ENCODE data around the gene TM9SF2. TPM values are rescaled to one million over a fixed set of nuclear protein-coding genes. Genes with fewer than 3 reads are reported as not detected.
A peak's percentile ranks its signal among the peaks of the same experiment; 100 is the strongest.
"Not testable (repeated sequence)": the region's sequence is repeated elsewhere in the genome, so short reads cannot be mapped to it uniquely, and the experiment has no call there.

The TM9SF2 gene
- total RNA-seq, 1 experiment from 2014 or later: 106 TPM

GRCh38 chr13:99536023-99536422 lies 34.8 kb downstream of the TM9SF2 start:
- no peak for DNase-seq (ENCODE audit: low read depth)

DNA sequence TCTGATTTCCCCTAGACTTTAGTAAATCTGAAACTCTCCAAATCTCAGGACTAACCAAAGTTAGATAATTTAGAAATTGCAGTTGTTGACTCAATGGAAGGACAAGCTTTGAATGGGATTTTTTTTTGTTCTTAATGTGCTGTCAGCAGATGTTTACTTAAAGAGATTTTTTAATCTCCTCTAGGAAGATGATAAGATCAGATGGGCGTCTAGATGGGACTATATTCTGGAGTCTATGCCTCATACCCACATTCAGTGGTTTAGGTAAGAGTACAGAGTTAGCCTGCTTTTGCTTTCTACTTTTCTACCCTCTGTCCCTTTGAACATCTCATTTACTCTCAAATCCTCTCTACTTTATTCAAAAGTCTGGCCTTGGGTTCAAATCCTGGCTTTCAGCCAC lies 39.3 kb downstream of the TM9SF2 start:
- no peak for DNase-seq (ENCODE audit: low read depth)

GRCh38 chr13:99542788-99543406 lies 41.6 kb downstream of the TM9SF2 start:
- DNase-seq (ENCODE audit: low read depth): no peak

DNA sequence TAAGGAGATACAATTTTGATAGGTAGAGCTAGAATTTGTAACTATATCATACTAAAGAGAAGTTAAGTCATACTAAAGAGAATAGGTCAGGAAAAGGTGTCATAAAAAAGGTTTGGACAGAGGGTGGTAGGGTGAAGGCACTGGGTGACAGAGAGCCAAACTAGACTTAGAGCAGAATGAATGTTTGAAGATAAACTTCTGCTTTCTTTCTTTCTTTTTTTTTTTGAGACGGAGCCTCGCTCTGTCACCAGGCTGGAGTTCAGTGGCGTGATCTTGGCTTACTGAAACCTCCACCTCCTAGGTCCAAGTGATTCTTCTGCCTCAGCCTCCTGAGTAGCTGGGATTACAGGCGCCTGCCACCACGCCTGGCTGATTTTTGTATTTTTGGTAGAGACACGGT lies 44.1 kb downstream of the TM9SF2 start:
- no peak for DNase-seq (ENCODE audit: low read depth)

GRCh38 chr13:99545979-99546378 lies 44.7 kb downstream of the TM9SF2 start:
- DNase-seq (ENCODE audit: low read depth): no peak

DNA sequence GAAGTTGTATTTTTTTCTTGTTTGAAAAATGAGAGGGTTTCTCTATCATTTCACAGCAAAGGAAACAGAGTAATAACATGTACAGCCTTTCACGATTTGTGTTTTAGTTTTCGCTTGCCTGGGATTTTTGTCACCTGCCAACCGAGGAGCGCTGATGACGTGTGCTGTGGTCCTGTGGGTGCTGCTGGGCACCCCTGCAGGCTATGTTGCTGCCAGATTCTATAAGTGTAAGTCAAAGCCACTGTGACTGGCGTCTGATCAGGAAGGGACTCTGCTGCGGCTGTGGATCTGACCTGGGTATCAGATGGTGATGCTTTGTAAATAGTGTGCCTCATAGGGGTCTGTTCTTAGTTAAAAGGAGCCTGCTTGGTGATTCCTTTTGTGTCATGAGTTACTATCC lies 45.6 kb downstream of the TM9SF2 start:
- DNase-seq (ENCODE audit: low read depth): no peak

GRCh38 chr13:99548448-99548847 lies 47.2 kb downstream of the TM9SF2 start:
- DNase-seq (ENCODE audit: low read depth): no peak

DNA sequence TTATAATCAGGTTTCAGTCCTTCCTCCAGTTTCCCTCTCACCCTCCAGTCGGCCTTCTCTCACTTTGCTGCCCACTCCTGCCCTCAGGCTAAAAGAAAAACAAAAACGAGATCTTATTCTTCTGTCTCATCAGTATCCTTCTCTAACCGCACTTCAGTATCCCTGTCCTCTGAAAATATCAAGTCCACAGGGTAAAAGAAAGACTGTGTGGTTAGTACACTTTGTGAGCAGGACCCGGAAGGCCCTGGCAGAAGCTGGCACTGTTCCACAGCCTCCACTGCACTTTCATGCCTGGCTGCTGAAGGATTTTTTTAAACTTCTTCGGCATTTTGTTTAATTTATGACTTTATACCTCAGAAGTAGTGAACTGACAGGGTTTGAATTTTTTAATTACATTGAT lies 51.8 kb downstream of the TM9SF2 start:
- no peak for DNase-seq (ENCODE audit: low read depth)

- no peak for DNase-seq (ENCODE audit: low read depth)
These were observed 53.9 kb downstream of the TM9SF2 start for GRCh38 chr13:99555149-99555548.

DNA sequence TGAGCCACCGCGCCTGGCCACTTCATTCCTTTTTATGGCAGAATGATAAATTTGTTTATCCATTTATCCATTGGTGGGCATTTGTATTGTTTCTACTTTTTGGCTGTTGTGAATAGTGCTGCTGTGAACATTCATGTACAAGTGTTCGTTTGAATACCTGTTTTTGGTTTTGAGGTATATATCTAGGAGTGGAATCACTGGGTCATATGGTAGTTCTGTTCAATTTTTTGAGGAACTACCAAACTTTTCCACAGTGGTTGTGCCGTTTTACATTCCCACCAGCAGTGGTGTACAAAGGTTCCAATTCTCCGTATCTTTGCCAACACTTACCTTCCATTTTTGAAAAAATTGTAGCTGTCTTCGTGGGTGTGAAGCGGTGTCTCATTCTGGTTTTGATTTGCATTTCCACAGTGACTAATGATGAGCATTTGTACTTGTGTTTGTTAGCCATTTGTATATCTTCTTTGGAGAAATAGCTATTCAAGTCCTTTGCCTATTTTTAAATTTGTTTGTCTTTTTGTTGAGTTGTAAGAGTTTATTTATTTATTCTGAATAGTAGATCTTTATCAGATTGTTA lies 55.7 kb downstream of the TM9SF2 start:
- no peak for DNase-seq (ENCODE audit: low read depth)

- DNase-seq (ENCODE audit: low read depth): no peak
These were observed 57.4 kb downstream of the TM9SF2 start for GRCh38 chr13:99558570-99559180.

- DNase-seq (ENCODE audit: low read depth): no peak
These were observed 58.3 kb downstream of the TM9SF2 start for GRCh38 chr13:99559560-99559959.

GRCh38 chr13:99563404-99563803 lies 62.1 kb downstream of the TM9SF2 start:
- no peak for DNase-seq (ENCODE audit: low read depth)

DNA sequence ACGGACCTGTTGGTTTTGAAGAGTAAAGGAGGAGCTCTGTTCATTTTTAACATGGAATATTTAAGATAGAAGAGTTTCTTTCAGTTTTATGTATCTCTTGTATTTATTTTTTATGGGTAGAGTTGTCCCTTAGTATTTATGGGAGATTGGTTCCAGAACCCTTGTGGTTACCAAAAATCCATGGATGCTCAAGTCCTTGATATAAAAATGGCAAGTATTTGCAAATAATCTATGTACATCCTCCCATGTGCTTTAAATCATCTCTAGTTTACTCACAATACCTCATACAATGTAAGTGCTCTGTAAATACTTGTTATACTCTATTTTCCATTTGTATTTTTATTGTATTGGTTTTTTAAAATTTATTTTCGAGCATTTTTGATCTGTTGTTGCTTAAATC lies 63.1 kb downstream of the TM9SF2 start:
- DNase-seq (ENCODE audit: low read depth): no peak

- no peak for DNase-seq (ENCODE audit: low read depth)
These were observed 64.3 kb downstream of the TM9SF2 start for GRCh38 chr13:99565478-99566124.

DNA sequence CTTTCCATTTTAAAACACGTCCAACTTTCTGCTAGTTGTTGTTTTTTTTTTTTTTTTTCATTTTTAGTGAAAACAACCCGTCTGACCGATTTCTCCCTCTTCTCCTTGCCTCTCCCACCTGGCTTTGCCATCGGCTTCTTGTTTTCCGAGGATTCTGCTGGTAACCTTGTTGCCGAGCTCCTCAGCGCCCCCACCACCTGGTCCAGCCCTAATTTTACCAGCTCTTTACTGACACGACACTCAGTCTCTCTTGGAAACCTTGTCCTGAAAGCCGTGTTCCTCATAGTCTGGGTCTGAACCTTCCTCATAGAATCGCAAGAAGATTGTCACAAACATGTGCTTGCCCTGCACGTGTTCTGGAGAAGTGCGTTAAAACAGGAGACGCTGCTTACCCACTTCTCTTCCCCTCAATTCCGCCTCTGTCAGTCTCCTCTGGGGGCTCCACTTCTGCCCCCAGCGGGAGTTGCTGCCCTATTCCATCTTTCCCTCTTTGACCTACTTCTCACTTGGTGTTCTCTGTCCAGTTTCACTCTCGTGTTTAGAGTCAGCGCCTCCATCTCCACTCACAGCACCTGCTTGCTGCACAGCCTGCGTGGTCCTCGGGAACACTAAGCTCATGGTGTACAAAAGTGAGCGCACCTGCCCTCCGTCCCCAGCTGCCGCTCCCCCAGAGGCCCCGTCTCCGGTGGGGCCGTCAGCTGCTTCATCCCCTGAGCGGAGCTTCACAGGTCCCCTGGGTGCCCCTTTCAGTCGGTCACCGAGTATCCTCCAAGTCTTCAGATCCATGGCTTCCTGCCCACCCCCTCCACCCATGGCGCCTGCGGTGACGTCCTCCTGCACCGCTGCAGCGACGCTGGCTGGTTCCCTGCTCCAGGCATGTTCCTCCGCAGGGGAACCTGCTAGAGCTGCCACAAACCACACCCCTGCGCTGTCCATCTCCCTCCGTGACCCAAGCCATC lies 65.1 kb downstream of the TM9SF2 start:
- DNase-seq (ENCODE audit: low read depth): no peak

DNA sequence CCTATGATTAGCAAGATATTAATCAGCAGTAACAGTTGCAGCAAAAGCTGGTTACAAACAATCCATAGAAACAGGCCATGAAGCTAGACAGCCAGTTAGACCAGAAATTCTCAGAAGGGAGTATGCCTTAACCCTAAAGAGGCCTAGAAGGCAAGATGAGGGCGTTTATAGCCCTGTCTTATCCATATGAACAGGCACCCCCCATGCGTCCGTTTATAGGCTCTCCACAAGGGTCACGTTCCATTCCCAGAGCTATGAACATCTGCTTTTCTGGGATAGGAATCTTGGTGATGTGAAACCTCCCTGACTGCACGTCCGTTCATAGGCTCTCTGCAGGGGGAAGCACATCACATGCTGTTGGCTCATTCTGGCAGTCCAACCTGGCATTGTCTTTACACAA lies 67.6 kb downstream of the TM9SF2 start:
- DNase-seq (ENCODE audit: low read depth): not testable (repeated sequence)

DNA sequence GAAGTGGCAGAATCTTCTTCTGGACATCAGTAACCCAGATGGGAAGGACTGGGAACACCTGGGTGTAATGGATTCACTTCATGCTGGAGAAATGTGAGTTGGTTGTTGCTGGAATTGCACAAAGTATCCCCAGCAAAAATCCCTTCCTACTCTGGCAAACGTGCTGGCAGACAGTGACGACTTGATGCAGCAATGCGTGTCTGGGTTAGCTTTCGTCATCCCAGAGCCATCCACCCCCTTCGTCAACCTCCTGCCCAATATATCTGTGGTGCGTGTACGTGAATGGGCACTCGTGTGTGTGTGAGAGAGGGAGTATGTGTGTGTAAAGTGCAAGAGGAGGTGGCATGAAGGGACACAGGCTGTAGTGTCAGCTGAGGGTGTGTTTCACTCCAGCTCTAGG lies 70.9 kb downstream of the TM9SF2 start:
- peak; percentile 9 for DNase-seq (ENCODE audit: low read depth)

GRCh38 chr13:99572921-99573320 lies 71.6 kb downstream of the TM9SF2 start:
- DNase-seq (ENCODE audit: low read depth): no peak

DNA sequence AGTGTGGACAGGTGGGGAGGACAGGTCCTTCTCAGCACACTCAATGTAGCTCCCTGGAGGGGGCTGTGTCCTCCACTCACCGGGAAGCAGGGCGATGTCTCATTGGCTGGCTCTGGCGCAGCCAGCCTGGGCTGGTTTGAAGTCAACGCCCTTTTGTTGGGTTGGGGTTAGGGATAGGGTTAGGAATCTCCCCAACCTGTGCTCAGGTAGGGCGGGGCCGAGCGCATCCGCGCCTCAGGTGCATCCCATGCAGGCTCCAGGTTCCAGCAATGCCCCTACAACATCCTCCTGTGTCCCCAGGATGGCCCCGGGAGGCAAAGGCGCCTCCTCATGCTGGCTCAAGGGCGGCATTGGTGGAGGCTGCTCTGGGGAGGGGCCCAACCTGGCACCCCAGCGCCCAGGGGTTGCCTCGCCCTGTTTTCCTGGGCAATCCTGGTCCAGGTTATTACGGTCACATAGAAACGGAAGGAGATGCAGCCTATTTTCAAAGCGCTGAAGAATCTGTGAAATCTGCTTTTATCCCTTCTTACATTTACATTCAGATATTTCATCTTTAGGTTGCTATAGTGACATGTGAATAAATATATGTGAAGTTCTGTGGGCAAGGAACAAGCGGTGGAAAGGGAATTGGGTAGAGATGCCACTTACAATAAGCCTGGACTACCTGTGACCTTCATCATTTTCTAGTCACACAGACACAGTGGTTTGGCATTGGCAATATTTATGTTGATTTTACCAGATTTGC lies 74.3 kb downstream of the TM9SF2 start:
- no peak for DNase-seq (ENCODE audit: low read depth)

Measured in Daoy (cell line).